ENCODE measurements around the gene EPHA8. TPM values are rescaled to one million over a fixed set of nuclear protein-coding genes. Genes with fewer than 3 reads are reported as not detected.

The EPHA8 gene
- polyA plus RNA-seq, 1 experiment, result not detected

DNA sequence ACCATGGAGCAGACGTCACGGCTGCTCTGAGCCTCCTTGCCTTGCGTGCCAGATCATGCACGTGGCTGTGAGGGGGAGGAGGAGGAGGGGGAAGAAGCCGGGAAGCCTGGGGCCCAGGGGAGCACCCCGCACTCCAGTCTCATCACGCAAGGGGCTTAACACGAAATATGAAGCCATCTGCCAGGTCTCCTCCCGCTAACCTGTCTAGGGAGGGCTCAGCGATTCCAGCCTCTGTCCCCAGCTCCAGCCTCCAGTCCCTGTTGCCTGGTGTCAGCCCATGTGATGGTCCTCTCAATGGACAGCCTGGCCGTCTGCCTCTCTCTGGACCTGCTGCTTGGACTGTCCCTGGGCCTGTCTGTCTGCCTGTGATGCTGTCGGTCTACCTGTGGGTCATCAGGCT lies 50.7 kb downstream of the EPHA8 start:
- Histone ChIP-seq H3K27ac (ENCODE audit: low read depth, low read length) (no peak overlapping the region), H3K4me3 (ENCODE audit: low read depth, low read length) (no peak overlapping the region), H3K9me3 (ENCODE audit: control insufficient read depth, insufficient read depth, low read length) (no peaks in the 10 kb centered on the region), H3K27me3 (ENCODE audit: control insufficient read depth, insufficient read depth, low read length) (peaks cover 32% of the 10 kb centered on the region)
- ChIA-PET CTCF (no interaction called here), POLR2A (no interaction called here)
- DNase-seq (ENCODE audit: low read depth, low spot score), result no peak
- TF ChIP-seq, protein P1, sequence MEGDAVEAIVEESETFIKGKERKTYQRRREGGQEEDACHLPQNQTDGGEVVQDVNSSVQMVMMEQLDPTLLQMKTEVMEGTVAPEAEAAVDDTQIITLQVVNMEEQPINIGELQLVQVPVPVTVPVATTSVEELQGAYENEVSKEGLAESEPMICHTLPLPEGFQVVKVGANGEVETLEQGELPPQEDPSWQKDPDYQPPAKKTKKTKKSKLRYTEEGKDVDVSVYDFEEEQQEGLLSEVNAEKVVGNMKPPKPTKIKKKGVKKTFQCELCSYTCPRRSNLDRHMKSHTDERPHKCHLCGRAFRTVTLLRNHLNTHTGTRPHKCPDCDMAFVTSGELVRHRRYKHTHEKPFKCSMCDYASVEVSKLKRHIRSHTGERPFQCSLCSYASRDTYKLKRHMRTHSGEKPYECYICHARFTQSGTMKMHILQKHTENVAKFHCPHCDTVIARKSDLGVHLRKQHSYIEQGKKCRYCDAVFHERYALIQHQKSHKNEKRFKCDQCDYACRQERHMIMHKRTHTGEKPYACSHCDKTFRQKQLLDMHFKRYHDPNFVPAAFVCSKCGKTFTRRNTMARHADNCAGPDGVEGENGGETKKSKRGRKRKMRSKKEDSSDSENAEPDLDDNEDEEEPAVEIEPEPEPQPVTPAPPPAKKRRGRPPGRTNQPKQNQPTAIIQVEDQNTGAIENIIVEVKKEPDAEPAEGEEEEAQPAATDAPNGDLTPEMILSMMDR (IDR thresholded peaks at IDR 0.05; ENCODE audit: low read depth, low read length), result no peak

DNA sequence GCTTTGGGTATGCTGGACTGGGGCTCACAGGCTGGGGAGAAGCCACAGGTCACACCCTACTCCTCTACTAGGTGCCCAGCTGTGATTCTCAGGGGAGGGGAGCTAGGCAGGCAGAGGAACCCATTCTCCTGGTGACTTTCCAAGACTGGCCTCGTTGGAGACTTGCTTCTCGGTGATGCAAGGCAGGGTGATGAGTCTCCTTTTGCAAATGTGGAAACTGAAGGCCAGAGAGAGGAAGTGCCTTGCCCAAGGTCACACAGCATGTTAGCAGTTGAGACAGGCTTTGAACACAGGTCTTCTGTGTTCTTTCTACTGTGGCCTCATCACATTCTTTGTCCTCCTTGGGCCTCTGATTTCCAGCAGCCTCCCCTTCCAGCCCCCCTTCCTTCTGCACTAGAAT lies 52.6 kb downstream of the EPHA8 start:
- CTCF ChIA-PET, result no interaction called here
- no peak for DNase-seq (ENCODE audit: low read depth, low spot score)
- no peak overlapping the region for H3K4me3 ChIP-seq (ENCODE audit: low read depth, low read length)
- POLR2A ChIA-PET, result no interaction called here
- H3K27ac ChIP-seq (ENCODE audit: low read depth, low read length), result no peak overlapping the region
- peaks cover 35% of the 10 kb centered on the region for H3K27me3 ChIP-seq (ENCODE audit: control insufficient read depth, insufficient read depth, low read length)
- H3K9me3 ChIP-seq (ENCODE audit: control insufficient read depth, insufficient read depth, low read length), result no peaks in the 10 kb centered on the region
- TF ChIP-seq, protein P1 (IDR thresholded peaks at IDR 0.05; ENCODE audit: low read depth, low read length), result no peak

DNA sequence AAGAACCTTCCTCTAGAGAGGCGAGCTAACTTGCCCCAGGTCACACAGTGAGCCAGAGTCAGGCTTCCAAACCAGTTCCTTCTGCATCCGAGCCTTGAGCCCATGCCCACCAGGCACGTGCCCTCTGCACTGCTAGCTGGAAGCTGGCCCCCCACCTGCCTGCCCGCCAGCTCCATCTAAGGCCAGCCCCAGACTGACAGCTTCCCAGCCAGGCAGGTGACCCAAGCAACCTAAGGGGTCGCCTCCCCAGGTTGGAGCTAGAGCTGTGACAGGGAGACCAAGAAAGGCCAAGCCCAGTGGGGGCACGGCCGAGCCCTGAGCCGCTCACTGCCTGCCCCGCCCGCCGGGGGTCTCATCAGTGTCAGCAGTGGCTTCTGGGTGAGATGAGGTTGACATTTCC lies 53.3 kb downstream of the EPHA8 start:
- ChIA-PET POLR2A (no interaction called here), CTCF (no interaction called here)
- Histone ChIP-seq H3K9me3 (ENCODE audit: control insufficient read depth, insufficient read depth, low read length) (no peaks in the 10 kb centered on the region), H3K27ac (ENCODE audit: low read depth, low read length) (no peak overlapping the region), H3K4me3 (ENCODE audit: low read depth, low read length) (no peak overlapping the region), H3K27me3 (ENCODE audit: control insufficient read depth, insufficient read depth, low read length) (peaks cover 35% of the 10 kb centered on the region)
- DNase-seq (ENCODE audit: low read depth, low spot score), result no peak
- TF ChIP-seq, protein P1 (IDR thresholded peaks at IDR 0.05; ENCODE audit: low read depth, low read length), result no peak

DNA sequence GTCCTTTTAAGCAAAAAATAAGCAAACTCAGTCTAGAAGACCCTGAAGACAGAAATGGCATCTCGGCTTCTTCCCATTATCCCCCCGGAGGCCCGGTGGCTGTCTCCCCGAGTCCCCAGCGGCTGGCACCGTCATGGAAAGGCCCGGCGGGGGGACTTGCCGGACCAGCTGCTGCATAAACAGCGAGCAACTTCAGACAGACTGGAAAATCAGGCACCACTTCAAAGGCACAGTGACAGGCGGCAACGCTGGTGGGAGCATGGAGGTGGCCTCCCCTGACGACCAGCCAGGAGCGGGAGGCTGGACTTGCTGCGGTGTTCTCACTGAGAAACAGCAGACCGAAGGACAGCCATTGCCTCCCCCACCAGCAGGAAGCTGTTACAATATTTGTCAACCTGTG lies 54.8 kb downstream of the EPHA8 start:
- POLR2A ChIA-PET, result no interaction called here

DNA sequence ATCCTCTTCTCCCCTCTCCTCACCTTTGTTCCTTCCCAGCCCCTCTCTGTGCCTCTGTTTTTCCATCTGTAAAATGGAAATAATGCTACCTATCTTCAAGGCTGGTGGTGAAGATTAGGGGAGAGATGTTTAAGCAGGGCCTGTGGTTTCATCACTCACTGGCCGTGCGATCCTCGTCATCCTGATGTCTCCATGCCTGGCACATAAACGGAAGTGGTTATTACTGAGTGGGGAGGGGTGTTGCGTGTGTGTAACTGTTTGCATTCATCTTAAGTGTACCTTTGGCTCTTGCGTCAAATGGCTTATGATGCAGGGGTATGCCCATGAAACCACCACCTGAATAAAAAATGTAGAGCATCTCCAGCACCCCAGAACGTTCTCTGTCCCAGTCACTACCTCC lies 56.0 kb downstream of the EPHA8 start:
- H3K27me3 ChIP-seq (ENCODE audit: control insufficient read depth, insufficient read depth, low read length), result peaks cover 37% of the 10 kb centered on the region
- DNase-seq (ENCODE audit: low read depth, low spot score), result no peak
- H3K27ac ChIP-seq (ENCODE audit: low read depth, low read length), result no peak overlapping the region
- H3K9me3 ChIP-seq (ENCODE audit: control insufficient read depth, insufficient read depth, low read length), result no peaks in the 10 kb centered on the region
- TF ChIP-seq, protein P1 (IDR thresholded peaks at IDR 0.05; ENCODE audit: low read depth, low read length), result no peak
- H3K4me3 ChIP-seq (ENCODE audit: low read depth, low read length), result no peak overlapping the region
- POLR2A ChIA-PET, result no interaction called here
- CTCF ChIA-PET, result no interaction called here

More for the DNA sequence above, 54.8 kb downstream of the EPHA8 start:
- CTCF ChIA-PET, result no interaction called here
- Histone ChIP-seq H3K4me3 (ENCODE audit: low read depth, low read length) (no peak overlapping the region), H3K27ac (ENCODE audit: low read depth, low read length) (no peak overlapping the region), H3K27me3 (ENCODE audit: control insufficient read depth, insufficient read depth, low read length) (peaks cover 37% of the 10 kb centered on the region), H3K9me3 (ENCODE audit: control insufficient read depth, insufficient read depth, low read length) (no peaks in the 10 kb centered on the region)
- TF ChIP-seq, protein P1 (IDR thresholded peaks at IDR 0.05; ENCODE audit: low read depth, low read length), result no peak
- no peak for DNase-seq (ENCODE audit: low read depth, low spot score)
